Measurements from ENCODE around the gene C5orf15.

C5orf15 gene

GRCh38 chr5:133948721-133949120, 19.7 kb downstream of the C5orf15 start:
- no peaks in the 10 kb centered on the region for H3K27me3 ChIP-seq (ENCODE audit: insufficient read depth, low read depth, severe bottlenecking)
- H3K36me3 ChIP-seq, result no peaks in the 10 kb centered on the region
- no peak for DNase-seq
- H3K27ac ChIP-seq, result no peak overlapping the region
- no peaks in the 10 kb centered on the region for H3K9me3 ChIP-seq (ENCODE audit: severe bottlenecking)
- TF ChIP-seq CTCF (IDR thresholded peaks at IDR 0.05; ENCODE audit: low read depth, low read length), result no peak
- no peak overlapping the region for H3K4me3 ChIP-seq (ENCODE audit: low read depth, low read length)

- Histone ChIP-seq H3K27me3 (ENCODE audit: insufficient read depth, low read depth, severe bottlenecking) (no peaks in the 10 kb centered on the region), H3K9me3 (ENCODE audit: severe bottlenecking) (no peaks in the 10 kb centered on the region), H3K27ac (no peak overlapping the region), H3K4me3 (ENCODE audit: low read depth, low read length) (no peak overlapping the region), H3K36me3 (no peaks in the 10 kb centered on the region)
- no peak for TF ChIP-seq CTCF (IDR thresholded peaks at IDR 0.05; ENCODE audit: low read depth, low read length)
- no peak for DNase-seq
Measured at GRCh38 chr5:133947431-133947841, 21.0 kb downstream of the C5orf15 start.

- Histone ChIP-seq H3K27ac (no peak overlapping the region), H3K4me3 (ENCODE audit: low read depth, low read length) (no peak overlapping the region), H3K27me3 (ENCODE audit: insufficient read depth, low read depth, severe bottlenecking) (no peaks in the 10 kb centered on the region), H3K9me3 (ENCODE audit: severe bottlenecking) (no peaks in the 10 kb centered on the region), H3K36me3 (no peaks in the 10 kb centered on the region)
- no peak for TF ChIP-seq CTCF (IDR thresholded peaks at IDR 0.05; ENCODE audit: low read depth, low read length)
- DNase-seq, result no peak
Measured at GRCh38 chr5:133945568-133945967, 22.9 kb downstream of the C5orf15 start.

GRCh38 chr5:133944263-133945185, 23.9 kb downstream of the C5orf15 start:
- Histone ChIP-seq H3K27me3 (ENCODE audit: insufficient read depth, low read depth, severe bottlenecking) (no peaks in the 10 kb centered on the region), H3K4me3 (ENCODE audit: low read depth, low read length) (no peak overlapping the region), H3K27ac (no peak overlapping the region), H3K36me3 (no peaks in the 10 kb centered on the region), H3K9me3 (ENCODE audit: severe bottlenecking) (no peaks in the 10 kb centered on the region)
- peak; percentile 65 for DNase-seq
- peak; percentile 87 for TF ChIP-seq CTCF (IDR thresholded peaks at IDR 0.05; ENCODE audit: low read depth, low read length)

GRCh38 chr5:133943475-133943817, 25.0 kb downstream of the C5orf15 start:
- Histone ChIP-seq H3K36me3 (no peaks in the 10 kb centered on the region), H3K27me3 (ENCODE audit: insufficient read depth, low read depth, severe bottlenecking) (no peaks in the 10 kb centered on the region), H3K27ac (no peak overlapping the region), H3K4me3 (ENCODE audit: low read depth, low read length) (no peak overlapping the region), H3K9me3 (ENCODE audit: severe bottlenecking) (no peaks in the 10 kb centered on the region)
- DNase-seq, result no peak
- no peak for TF ChIP-seq CTCF (IDR thresholded peaks at IDR 0.05; ENCODE audit: low read depth, low read length)

All from WERI-Rb-1 (cell line).